Neural cell (in vitro differentiated cells): Measurements from ENCODE around the gene TMEM207.

Experiments
- EZH2 ChIP-seq: fragments of 200-600, 300-800 bp; shearing (Covaris generic), sonication (generic); IDR thresholded peaks from 2 replicates; pipeline ENCODE4 v1.6.1; 2014; ENCODE audit warnings: antibody characterized with exemption, low read length, borderline replicate concordance, mild to moderate bottlenecking; ENCODE audit not compliant: insufficient read depth, poor library complexity, severe bottlenecking
- MXI1 ChIP-seq: fragments of 450-650 bp; conservative IDR thresholded peaks from 2 replicates; pipeline ENCODE4 v1.6.1; 2014; ENCODE audit warnings: antibody characterized with exemption, mild to moderate bottlenecking; ENCODE audit not compliant: poor library complexity, severe bottlenecking
- POLR2AphosphoS5 ChIP-seq: IDR thresholded peaks from 2 replicates; pipeline ENCODE4 v1.6.1; 2012
- RAD21 ChIP-seq: fragments of 450-650 bp; conservative IDR thresholded peaks from 2 replicates; pipeline ENCODE4 v1.6.1; 2014; ENCODE audit warnings: antibody characterized with exemption, mild to moderate bottlenecking, moderate library complexity
- SMC3 ChIP-seq: fragments of 450-650 bp; conservative IDR thresholded peaks from 2 replicates; pipeline ENCODE4 v1.6.1; 2014; ENCODE audit warnings: antibody characterized with exemption, mild to moderate bottlenecking, moderate library complexity; ENCODE audit not compliant: poor library complexity
- TAF1 ChIP-seq: IDR thresholded peaks from 2 replicates; pipeline ENCODE4 v1.6.1; 2012; ENCODE audit warnings: low read depth
- TF ChIP-seq, protein P1 (sequence below): fragments of 450-650 bp; IDR thresholded peaks from 2 replicates; pipeline ENCODE4 v1.5.1; 2014; ENCODE audit warnings: antibody characterized with exemption, mild to moderate bottlenecking, moderate library complexity; ENCODE audit not compliant: poor library complexity, severe bottlenecking

- TF ChIP-seq, protein P1, sequence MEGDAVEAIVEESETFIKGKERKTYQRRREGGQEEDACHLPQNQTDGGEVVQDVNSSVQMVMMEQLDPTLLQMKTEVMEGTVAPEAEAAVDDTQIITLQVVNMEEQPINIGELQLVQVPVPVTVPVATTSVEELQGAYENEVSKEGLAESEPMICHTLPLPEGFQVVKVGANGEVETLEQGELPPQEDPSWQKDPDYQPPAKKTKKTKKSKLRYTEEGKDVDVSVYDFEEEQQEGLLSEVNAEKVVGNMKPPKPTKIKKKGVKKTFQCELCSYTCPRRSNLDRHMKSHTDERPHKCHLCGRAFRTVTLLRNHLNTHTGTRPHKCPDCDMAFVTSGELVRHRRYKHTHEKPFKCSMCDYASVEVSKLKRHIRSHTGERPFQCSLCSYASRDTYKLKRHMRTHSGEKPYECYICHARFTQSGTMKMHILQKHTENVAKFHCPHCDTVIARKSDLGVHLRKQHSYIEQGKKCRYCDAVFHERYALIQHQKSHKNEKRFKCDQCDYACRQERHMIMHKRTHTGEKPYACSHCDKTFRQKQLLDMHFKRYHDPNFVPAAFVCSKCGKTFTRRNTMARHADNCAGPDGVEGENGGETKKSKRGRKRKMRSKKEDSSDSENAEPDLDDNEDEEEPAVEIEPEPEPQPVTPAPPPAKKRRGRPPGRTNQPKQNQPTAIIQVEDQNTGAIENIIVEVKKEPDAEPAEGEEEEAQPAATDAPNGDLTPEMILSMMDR: no peak
- TF ChIP-seq TAF1 (no peak), EZH2 (no peak), RAD21 (no peak), POLR2AphosphoS5 (no peak), MXI1 (no peak), SMC3 (no peak)
Measured at GRCh38 chr3:190486908-190487607, 37.4 kb upstream of the TMEM207 start.
